HEK293 (cell line): ENCODE results near the gene EIF2S3.
A peak's percentile ranks its signal among the peaks of the same experiment; 100 is the strongest.

Experiments
- BCL11A ChIP-seq: fragments of 450-650 bp; formaldehyde crosslinking; IDR thresholded peaks from 2 replicates; pipeline ENCODE4 v1.5.1; 2016; ENCODE audit warnings: low read depth, missing biosample characterization, missing genetic modification characterization
- BCL11B ChIP-seq: fragments of 450-650 bp; formaldehyde crosslinking; IDR thresholded peaks from 2 replicates; pipeline ENCODE4 v1.5.1; 2016; ENCODE audit warnings: low read depth, missing biosample characterization, missing genetic modification characterization
- HIC1 ChIP-seq: fragments of 450-650 bp; formaldehyde crosslinking; IDR thresholded peaks from 2 replicates; pipeline ENCODE4 v1.5.1; 2016; ENCODE audit warnings: missing biosample characterization, missing genetic modification characterization
- OSR2 ChIP-seq: fragments of 450-650 bp; formaldehyde crosslinking; IDR thresholded peaks from 2 replicates; pipeline ENCODE4 v1.5.1; 2016; ENCODE audit warnings: missing biosample characterization, missing genetic modification characterization
- WT1 ChIP-seq: fragments of 450-650 bp; formaldehyde crosslinking; IDR thresholded peaks from 2 replicates; pipeline ENCODE4 v1.5.1; 2016; ENCODE audit warnings: missing biosample characterization, missing genetic modification characterization
- ZBTB10 ChIP-seq: fragments of 450-650 bp; formaldehyde crosslinking; IDR thresholded peaks from 2 replicates; pipeline ENCODE4 v1.5.1; 2016; ENCODE audit warnings: missing biosample characterization, missing genetic modification characterization
- ZBTB11 ChIP-seq: fragments of 450-650 bp; formaldehyde crosslinking; conservative IDR thresholded peaks from 2 replicates; pipeline ENCODE4 v1.5.1; 2016; ENCODE audit warnings: low read depth, missing biosample characterization, missing genetic modification characterization
- ZBTB26 ChIP-seq: fragments of 450-650 bp; formaldehyde crosslinking; optimal IDR thresholded peaks from 2 replicates; pipeline ENCODE3; 2016; ENCODE audit warnings: missing biosample characterization, mild to moderate bottlenecking, missing genetic modification characterization
- ZBTB8A ChIP-seq: fragments of 450-650 bp; formaldehyde crosslinking; IDR thresholded peaks from 2 replicates; pipeline ENCODE4 v1.5.1; 2016; ENCODE audit warnings: missing biosample characterization, missing genetic modification characterization
- ZNF146 ChIP-seq: fragments of 450-650 bp; formaldehyde crosslinking; IDR thresholded peaks from 2 replicates; pipeline ENCODE4 v1.5.1; 2016; ENCODE audit warnings: missing biosample characterization, missing genetic modification characterization
- ZNF2 ChIP-seq: fragments of 450-650 bp; formaldehyde crosslinking; IDR thresholded peaks from 2 replicates; pipeline ENCODE4 v1.5.1; 2016; ENCODE audit warnings: missing biosample characterization, missing genetic modification characterization
- ZNF274 ChIP-seq, 2 experiments: fragments of 200-500 bp in 1 of 2; fragments of 450-650 bp in 1 of 2; sonication (Bioruptor generic) in 1 of 2; formaldehyde crosslinking in 1 of 2; IDR thresholded peaks; 2 replicates each; pipeline versions ENCODE4 v1.5.1 to v1.6.1; 2014 to 2016; ENCODE audit warnings: borderline replicate concordance in 1 of 2, inconsistent platforms in 1 of 2, low read length in 1 of 2, missing biosample characterization in 1 of 2, missing genetic modification characterization in 1 of 2
- ZNF394 ChIP-seq: fragments of 450-650 bp; formaldehyde crosslinking; IDR thresholded peaks from 2 replicates; pipeline ENCODE4 v1.5.1; 2016; ENCODE audit warnings: missing biosample characterization, missing genetic modification characterization, mild to moderate bottlenecking, moderate library complexity, borderline replicate concordance
- ZNF449 ChIP-seq: fragments of 450-650 bp; formaldehyde crosslinking; IDR thresholded peaks from 2 replicates; pipeline ENCODE4 v1.5.1; 2017; ENCODE audit warnings: missing biosample characterization, mild to moderate bottlenecking, missing genetic modification characterization, moderate library complexity
- ZNF488 ChIP-seq: fragments of 450-650 bp; formaldehyde crosslinking; IDR thresholded peaks from 2 replicates; pipeline ENCODE4 v1.5.1; 2016; ENCODE audit warnings: missing biosample characterization, missing genetic modification characterization
- ZNF514 ChIP-seq: fragments of 450-650 bp; formaldehyde crosslinking; IDR thresholded peaks from 2 replicates; pipeline ENCODE4 v1.5.1; 2016; ENCODE audit warnings: missing biosample characterization, missing genetic modification characterization
- ZNF580 ChIP-seq: fragments of 450-650 bp; formaldehyde crosslinking; IDR thresholded peaks from 2 replicates; pipeline ENCODE4 v1.5.1; 2016; ENCODE audit warnings: missing biosample characterization, missing genetic modification characterization
- ZNF629 ChIP-seq: fragments of 450-650 bp; formaldehyde crosslinking; IDR thresholded peaks from 2 replicates; pipeline ENCODE4 v1.5.1; 2017; ENCODE audit warnings: missing biosample characterization, missing genetic modification characterization
- ZNF701 ChIP-seq: fragments of 450-650 bp; formaldehyde crosslinking; IDR thresholded peaks from 2 replicates; pipeline ENCODE4 v1.5.1; 2016; ENCODE audit warnings: missing biosample characterization, missing genetic modification characterization

EIF2S3 gene

GRCh38 chrX:24081661-24082154 lies 27.0 kb downstream of the EIF2S3 start (continued):
- TF ChIP-seq HIC1 (tag by site-specific recombination) (peak; percentile 46; the same call in 1 of the 2 replicates), ZNF394 (tag by site-specific recombination) (peak; percentile 40; the same call in 1 of the 2 replicates), ZNF629 (tag by site-specific recombination) (peak; percentile 62), ZBTB26 (tag by site-specific recombination) (peak; percentile 25), ZBTB10 (tag by site-specific recombination) (no peak), ZNF146 (tag by site-specific recombination) (no peak), ZNF488 (tag by site-specific recombination) (no peak), ZNF449 (tag by site-specific recombination) (no peak), BCL11A (tag by site-specific recombination) (0 out of 2 replicates have a peak, but pooled peaks have one; percentile 48), ZBTB11 (tag by site-specific recombination) (no peak), ZBTB8A (tag by site-specific recombination) (peak; percentile 66), BCL11B (tag by site-specific recombination) (peak; percentile 82; the same call in 1 of the 2 replicates), ZNF580 (tag by site-specific recombination) (peak; percentile 73), WT1 (peak; percentile 95), ZNF514 (tag by site-specific recombination) (no peak), OSR2 (tag by site-specific recombination) (peak; percentile 75), ZNF2 (no peak), ZNF274 (IDR thresholded peaks at IDR 0.05; ENCODE audit: low read length) (no peak), ZNF274 (tag by site-specific recombination; IDR thresholded peaks at IDR 0.05; ENCODE audit: borderline replicate concordance) (no peak), ZNF701 (tag by site-specific recombination) (no peak)
